ENCODE results near the gene RFC3.

GRCh38 chr13:33842207-33842606, 24.3 kb downstream of the RFC3 start:
- TF ChIP-seq CTCF (IDR thresholded peaks at IDR 0.05; ENCODE audit: borderline replicate concordance, extremely low read depth, low read length, poor library complexity, severe bottlenecking) (no peak), EZH2 (IDR thresholded peaks at IDR 0.05; ENCODE audit: borderline replicate concordance, low read depth, low read length, severe bottlenecking) (no peak)
